Measurements from ENCODE around the gene MYH13.

GRCh38 chr17:10294180-10294579 is 78.6 kb downstream of the MYH13 start:
- TF ChIP-seq, protein P1, sequence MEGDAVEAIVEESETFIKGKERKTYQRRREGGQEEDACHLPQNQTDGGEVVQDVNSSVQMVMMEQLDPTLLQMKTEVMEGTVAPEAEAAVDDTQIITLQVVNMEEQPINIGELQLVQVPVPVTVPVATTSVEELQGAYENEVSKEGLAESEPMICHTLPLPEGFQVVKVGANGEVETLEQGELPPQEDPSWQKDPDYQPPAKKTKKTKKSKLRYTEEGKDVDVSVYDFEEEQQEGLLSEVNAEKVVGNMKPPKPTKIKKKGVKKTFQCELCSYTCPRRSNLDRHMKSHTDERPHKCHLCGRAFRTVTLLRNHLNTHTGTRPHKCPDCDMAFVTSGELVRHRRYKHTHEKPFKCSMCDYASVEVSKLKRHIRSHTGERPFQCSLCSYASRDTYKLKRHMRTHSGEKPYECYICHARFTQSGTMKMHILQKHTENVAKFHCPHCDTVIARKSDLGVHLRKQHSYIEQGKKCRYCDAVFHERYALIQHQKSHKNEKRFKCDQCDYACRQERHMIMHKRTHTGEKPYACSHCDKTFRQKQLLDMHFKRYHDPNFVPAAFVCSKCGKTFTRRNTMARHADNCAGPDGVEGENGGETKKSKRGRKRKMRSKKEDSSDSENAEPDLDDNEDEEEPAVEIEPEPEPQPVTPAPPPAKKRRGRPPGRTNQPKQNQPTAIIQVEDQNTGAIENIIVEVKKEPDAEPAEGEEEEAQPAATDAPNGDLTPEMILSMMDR (IDR thresholded peaks at IDR 0.05; ENCODE audit: low read length), result no peak
- TF ChIP-seq EZH2 (optimal IDR thresholded peaks at IDR 0.05; ENCODE audit: low read depth, low read length) (no peak), EZH2phosphoT487 (IDR thresholded peaks at IDR 0.05; ENCODE audit: low read length) (no peak)
